CD4-positive, alpha-beta T cell treated with Interferon alpha-2 for 1 hour (primary cell): ENCODE results near the gene FGGY.
A peak's percentile ranks its signal among the peaks of the same experiment; 100 is the strongest.
"Not testable (repeated sequence)": the region's sequence is repeated elsewhere in the genome, so short reads cannot be mapped to it uniquely, and the experiment has no call there.

Source experiments
- DNase-seq, 2 donors: peaks; one replicate each; pipeline ENCODE4 v3.0.0-alpha.2; 2020 to 2022

Gene FGGY

GRCh38 chr1:59691261-59691660, 394.4 kb downstream of the FGGY start:
- DNase-seq, result no peak

- peak in 1 of 2 donors; percentile 26 for DNase-seq
Measured at GRCh38 chr1:59692591-59692990, 395.7 kb downstream of the FGGY start.

- DNase-seq, result no peak
Measured at GRCh38 chr1:59693406-59693805, 396.5 kb downstream of the FGGY start.

- DNase-seq, result no peak
Measured at GRCh38 chr1:59695252-59695651, 398.4 kb downstream of the FGGY start.

- DNase-seq, result peak in 1 of 2 donors; percentile 18
Measured at GRCh38 chr1:59696421-59697115, 399.7 kb downstream of the FGGY start.

GRCh38 chr1:59697150-59697800, 400.4 kb downstream of the FGGY start:
- DNase-seq, result peak in 1 of 2 donors; percentile 30

- DNase-seq, result no peak
Measured at GRCh38 chr1:59698386-59698785, 401.5 kb downstream of the FGGY start.

- peak; percentile 12 to 65 for DNase-seq
Measured at GRCh38 chr1:59699227-59699847, 402.4 kb downstream of the FGGY start.

GRCh38 chr1:59701376-59701775, 404.5 kb downstream of the FGGY start:
- no peak for DNase-seq

GRCh38 chr1:59703226-59703917, 406.5 kb downstream of the FGGY start:
- no peak for DNase-seq

GRCh38 chr1:59703918-59704378, 407.1 kb downstream of the FGGY start:
- no peak for DNase-seq

- no peak for DNase-seq
Measured at GRCh38 chr1:59704716-59705115, 407.8 kb downstream of the FGGY start.

GRCh38 chr1:59705466-59706302, 408.8 kb downstream of the FGGY start:
- DNase-seq, result no peak

GRCh38 chr1:59706303-59706599, 409.4 kb downstream of the FGGY start:
- no peak for DNase-seq

- no peak for DNase-seq
Measured at GRCh38 chr1:59707178-59707791, 410.4 kb downstream of the FGGY start.

- DNase-seq, result no peak
Measured at GRCh38 chr1:59709333-59709732, 412.4 kb downstream of the FGGY start.

GRCh38 chr1:59710920-59711319, 414.0 kb downstream of the FGGY start:
- DNase-seq, result not testable (repeated sequence)

GRCh38 chr1:59714219-59714618, 417.3 kb downstream of the FGGY start:
- DNase-seq, result no peak

GRCh38 chr1:59714966-59715365, 418.1 kb downstream of the FGGY start:
- no peak for DNase-seq

- DNase-seq, result no peak
Measured at GRCh38 chr1:59716832-59717231, 419.9 kb downstream of the FGGY start.

GRCh38 chr1:59718064-59718988, 421.4 kb downstream of the FGGY start:
- peak in 1 of 2 donors; percentile 14 for DNase-seq
